ENCODE results near the gene ASB6.
"Not testable (repeated sequence)": the region's sequence is repeated elsewhere in the genome, so short reads cannot be mapped to it uniquely, and the experiment has no call there.

Gene ASB6

DNA sequence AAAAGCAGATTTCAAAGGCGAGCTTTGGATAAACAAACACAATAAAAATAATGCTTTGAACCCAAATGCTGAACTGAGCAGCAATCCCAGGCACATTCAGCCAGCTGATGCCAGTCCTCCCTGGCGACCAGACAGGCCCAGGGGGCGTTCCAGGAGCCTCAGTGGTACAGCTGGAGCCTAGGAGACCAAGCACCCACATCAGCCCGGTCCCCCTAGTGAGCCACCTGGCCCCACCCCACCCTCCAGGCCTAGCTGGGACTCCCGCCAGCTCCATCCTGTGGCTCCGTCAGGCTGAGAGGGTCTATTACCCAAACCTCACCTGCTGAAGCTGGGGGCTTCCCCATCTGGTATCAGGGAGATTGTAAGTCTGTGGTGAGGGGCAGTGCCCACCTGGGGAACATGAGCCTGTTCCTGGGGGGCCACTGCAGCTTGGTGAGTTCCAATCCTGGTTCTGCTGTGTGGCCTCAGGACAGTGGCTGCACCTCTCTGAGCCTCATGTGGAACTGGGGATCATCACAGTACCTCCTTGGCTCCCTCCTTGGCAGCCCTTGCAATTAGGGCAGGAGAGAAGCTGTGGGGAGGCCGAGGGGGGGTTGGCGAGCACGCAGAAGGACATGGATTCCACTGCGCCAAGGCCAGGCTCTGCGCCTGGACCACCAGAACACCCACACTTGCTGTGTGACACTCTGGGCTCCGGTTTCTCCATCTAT, 37.7 kb downstream of the ASB6 start:
- no peak for DNase-seq

GRCh38 chr9:129602598-129603415, 39.1 kb downstream of the ASB6 start:
- DNase-seq = no peak

DNA sequence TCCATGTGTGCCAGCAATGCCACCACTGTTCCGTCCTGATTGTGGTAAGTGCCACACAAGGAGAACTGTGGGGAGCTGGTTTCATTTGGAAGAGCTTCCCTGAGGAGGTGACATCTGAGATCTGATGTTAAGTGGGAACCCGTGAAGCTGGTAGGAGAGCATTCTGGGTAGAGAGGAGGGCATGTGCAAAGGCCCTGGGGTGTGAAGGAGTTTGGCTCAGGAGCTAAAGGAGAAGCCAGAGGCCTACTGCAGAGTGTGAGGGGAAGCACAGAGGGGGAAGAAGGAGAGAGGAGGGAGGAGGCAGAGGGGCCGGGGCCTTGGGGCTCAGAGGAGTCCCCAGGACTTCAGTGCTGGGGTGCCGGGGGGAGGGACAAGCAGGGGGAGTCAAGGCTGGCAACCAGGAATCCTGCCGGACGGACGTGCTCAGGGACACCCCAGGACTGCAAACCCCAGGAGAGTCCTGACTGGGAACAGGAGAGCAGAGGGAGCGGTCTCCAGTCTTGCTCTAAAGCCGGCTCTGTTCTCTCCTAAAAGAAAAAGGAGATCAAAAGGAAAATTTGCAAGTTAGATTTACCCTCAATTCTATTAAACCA, 40.8 kb downstream of the ASB6 start:
- DNase-seq = no peak

DNA sequence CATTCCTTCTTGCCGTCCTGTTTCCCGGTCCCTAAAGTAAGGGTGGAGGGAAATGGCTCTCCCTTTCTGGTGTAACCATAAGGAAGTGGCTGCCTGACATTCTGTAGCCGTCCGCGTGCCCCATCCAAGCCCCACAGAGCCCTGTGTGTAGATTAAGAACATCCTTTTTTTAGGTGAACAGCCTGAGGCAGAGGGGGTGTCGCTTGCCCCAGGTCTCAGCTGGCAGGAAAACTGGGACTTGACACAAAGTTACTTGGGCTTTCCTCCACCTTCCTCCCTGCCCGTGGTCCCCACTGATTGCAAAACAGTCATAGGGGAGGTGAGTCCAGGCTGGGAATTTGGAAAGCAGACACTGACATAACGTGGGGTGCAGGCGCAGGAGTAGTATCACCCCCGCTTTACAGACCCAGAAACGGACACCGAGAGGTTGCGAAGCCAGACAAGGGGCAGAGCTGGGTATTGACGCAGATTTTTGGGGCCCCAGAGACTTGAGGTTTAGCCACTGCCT, 43.8 kb downstream of the ASB6 start:
- DNase-seq = no peak

DNA sequence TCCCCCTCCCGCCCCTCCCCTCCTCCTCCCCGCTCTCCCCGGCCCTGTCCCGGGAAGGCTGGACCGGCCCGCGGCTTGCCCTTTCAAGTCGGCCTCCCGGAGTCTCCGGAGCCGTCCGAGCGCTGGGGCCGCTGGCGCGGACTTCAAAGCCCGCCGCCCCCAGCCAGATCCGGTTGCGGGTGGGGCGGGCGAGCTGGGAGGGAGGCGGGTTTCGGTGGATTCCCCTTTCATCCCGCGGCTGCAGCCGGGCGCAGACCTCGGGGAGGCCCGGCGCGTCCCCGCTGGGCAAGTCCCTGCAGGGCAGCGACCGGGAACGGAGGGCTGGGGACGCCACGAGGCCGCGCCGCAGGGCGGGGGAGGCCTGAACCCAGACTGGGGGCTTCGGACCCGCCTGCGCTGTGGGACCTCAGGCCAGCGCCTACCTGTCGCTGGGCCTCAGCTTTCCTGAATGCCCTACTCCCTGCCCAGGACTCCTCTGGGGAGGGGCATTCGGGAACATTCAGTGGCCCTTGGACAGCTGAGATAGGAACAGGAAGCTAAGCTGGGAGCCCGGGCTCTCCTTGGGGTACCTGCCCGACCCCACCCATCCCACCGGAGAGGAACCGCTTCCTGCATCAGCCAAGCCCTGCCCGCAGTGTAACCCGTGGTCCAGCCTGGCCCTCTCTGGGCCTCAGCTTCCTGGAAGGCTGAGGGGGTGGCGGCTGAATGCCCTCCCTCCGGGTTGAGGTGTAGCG, 44.4 kb downstream of the ASB6 start:
- DNase-seq = peak; percentile 74

DNA sequence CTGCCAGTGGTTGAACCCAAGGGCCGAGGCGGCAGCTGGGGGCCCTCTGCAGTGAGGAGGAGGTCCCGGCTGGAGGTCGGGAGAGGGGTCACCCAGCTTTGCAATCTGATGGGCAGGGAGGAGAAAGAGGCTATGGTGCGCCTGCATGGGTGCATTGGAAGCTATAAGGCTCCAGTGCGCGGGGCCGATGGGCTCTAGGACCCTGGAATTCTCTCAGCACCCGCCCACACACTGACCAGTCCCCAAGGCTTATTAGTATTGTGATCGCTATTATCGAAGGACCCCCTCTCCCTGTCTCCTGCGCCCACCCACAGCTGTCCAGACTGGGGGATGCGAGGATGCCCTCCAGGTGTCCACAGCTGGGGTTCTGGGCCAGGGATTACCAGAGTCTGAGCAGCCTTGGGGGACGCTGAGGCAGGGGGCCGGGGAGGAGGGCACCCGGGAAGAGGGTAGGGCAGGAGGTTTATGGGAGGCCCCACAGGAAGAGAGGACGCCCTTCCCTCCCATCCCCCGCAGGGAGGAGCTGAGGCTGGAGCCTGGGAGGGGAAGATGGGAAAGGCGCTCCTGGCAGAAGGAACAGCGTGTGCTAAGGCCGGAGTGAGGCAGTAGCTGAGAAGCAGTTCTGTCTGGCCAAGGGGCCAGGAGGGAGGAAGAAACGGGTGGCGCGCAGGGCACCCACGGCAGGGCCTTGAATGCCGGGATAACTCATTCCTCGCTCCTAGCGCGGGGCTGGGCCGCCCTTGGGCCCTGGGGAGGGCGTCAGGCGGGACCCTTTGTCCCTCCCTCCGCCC, 45.2 kb downstream of the ASB6 start:
- peak; percentile 85 for DNase-seq

GRCh38 chr9:129595903-129596540, 45.9 kb downstream of the ASB6 start:
- no peak for DNase-seq

GRCh38 chr9:129595311-129595741, 46.6 kb downstream of the ASB6 start:
- DNase-seq = no peak

- no peak for DNase-seq
Measured at GRCh38 chr9:129594632-129595031, 47.3 kb downstream of the ASB6 start.

GRCh38 chr9:129592790-129593189, 49.2 kb downstream of the ASB6 start:
- DNase-seq = not testable (repeated sequence)

DNA sequence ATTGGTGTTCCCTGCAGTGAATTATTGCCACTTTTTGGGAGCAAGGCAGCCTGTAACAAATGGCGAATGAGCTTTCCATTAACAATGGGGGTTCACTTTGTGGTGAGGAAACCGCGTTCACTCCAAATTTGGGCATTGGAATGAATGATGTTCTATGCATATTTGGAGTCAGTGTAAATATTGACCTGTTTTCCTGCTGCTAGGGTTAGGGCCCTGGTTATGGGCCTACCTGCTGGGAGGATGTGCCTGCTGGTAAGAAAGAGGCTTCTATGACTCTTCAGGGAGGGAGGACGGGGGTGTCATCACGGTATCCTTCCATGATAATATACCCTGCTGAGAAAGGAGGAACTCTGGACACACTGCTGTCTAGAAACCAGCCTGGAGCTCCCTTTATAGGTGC, 50.0 kb downstream of the ASB6 start:
- DNase-seq = no peak

DNA sequence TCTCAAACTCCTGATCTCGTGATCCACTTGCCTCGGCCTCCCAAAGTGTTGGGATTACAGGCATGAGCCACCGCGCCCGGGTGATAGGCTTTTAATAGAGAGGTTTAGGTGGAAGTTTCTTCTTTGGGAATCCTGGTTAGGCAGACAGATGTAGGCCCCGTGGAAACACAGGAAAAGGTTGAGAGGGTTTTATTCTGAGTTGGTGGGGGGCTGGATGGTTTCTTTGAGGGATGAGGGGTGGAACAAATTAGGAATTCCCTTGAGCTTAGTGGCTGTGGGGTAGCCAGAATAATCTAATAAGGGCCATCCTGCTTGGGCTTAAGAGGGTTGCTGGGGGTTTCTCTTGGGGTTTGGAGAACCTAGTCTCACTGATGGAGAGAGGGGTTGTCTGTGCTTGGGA, 51.5 kb downstream of the ASB6 start:
- no peak for DNase-seq

DNA sequence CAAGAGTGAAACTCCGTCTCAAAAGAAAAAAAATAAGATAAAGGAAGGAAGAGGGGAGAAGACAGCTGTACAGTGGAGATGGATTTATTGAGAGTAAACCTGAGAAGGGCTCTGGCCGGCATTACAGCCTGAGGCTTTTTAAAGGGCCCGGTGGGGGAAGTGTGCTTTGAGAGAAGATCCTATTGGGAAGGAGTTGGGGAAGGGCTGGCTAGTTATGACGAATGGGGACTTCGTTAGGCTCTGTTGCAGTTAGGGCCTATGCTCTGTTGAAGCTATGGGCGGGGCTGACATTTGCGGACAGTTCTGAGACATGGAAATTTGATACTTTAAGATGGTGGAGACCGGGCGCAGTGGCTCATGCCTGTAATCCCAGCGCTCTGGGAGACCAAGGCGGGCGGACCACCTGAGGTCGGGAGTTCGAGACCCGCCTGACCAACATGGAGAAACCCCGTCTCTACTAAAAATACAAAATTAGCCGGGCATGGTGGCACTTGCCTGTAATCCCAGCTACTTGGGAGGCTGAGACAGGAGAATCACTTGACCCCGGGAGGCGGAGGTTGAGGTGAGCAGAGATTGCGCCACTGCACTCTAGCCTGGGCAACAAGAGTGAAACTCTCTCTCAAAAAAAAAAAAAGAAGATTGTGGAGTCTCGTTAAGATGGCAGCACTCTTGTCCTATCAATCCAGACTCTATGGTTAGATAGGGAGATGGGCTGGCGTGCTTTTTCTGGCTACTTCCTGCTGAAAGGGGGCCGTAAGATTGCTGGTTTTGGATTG, 54.3 kb downstream of the ASB6 start:
- no peak for DNase-seq

DNA sequence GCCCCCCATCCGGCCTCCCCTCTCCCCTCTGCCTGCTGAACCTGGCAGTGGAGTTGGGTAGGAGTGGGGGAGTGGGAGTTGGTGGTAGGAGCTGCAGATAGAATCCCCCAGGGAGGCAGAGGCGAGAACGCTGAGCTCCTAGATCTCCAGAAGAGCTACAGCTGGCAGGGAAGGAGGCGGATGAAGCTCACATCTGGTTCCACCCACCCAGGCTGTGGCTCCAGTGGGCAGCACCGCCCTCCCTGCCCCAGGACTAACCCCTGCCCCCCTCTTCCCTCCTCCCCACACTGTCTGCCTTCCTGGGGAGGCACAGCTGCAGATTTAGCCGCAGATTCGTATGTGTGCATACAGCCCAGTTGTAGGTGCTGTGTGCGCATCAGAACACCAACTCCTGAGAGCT, 55.3 kb downstream of the ASB6 start:
- no peak for DNase-seq

- no peak for DNase-seq
Measured at GRCh38 chr9:129586245-129586644, 55.7 kb downstream of the ASB6 start.

GRCh38 chr9:129585352-129585751, 56.6 kb downstream of the ASB6 start:
- no peak for DNase-seq

Measured in retina (tissue), 1 donor.